Fibroblast of the aortic adventitia (primary cell): ENCODE measurements around the gene SLC2A9. TPM values are rescaled to one million over a fixed set of nuclear protein-coding genes. Genes with fewer than 3 reads are reported as not detected.

Experiments
- DNase-seq: peaks from one replicate; pipeline ENCODE4 v3.0.0-alpha.2; 2010; ENCODE audit warnings: low read depth
- H3K4me3 ChIP-seq: 2 replicates; pipeline ENCODE4 v1.5.1; 2011; ENCODE audit warnings: low read depth, mild to moderate bottlenecking, control low read depth, low read length, moderate library complexity
- total RNA-seq: library from RNA; depleted of rRNA; stranded (reverse); fragments of >200 nt; gene quantifications from 2 replicates; pipeline ENCODE4 v1.2.3, GENCODE V29; 2012; ENCODE audit warnings: low replicate concordance
- TF ChIP-seq, protein P1 (sequence below): IDR thresholded peaks from 2 replicates; pipeline ENCODE4 v1.5.1; 2011; ENCODE audit warnings: mild to moderate bottlenecking, low read length, control low read depth, inconsistent platforms; ENCODE audit not compliant: insufficient read depth

Gene SLC2A9
- total RNA-seq, 1 donor = 0.90 TPM

GRCh38 chr4:10021653-10022023 lies 341 bp upstream of the SLC2A9 start:
- H3K4me3 ChIP-seq = no peak overlapping the region
- TF ChIP-seq, protein P1, sequence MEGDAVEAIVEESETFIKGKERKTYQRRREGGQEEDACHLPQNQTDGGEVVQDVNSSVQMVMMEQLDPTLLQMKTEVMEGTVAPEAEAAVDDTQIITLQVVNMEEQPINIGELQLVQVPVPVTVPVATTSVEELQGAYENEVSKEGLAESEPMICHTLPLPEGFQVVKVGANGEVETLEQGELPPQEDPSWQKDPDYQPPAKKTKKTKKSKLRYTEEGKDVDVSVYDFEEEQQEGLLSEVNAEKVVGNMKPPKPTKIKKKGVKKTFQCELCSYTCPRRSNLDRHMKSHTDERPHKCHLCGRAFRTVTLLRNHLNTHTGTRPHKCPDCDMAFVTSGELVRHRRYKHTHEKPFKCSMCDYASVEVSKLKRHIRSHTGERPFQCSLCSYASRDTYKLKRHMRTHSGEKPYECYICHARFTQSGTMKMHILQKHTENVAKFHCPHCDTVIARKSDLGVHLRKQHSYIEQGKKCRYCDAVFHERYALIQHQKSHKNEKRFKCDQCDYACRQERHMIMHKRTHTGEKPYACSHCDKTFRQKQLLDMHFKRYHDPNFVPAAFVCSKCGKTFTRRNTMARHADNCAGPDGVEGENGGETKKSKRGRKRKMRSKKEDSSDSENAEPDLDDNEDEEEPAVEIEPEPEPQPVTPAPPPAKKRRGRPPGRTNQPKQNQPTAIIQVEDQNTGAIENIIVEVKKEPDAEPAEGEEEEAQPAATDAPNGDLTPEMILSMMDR = no peak
- no peak for DNase-seq

GRCh38 chr4:10020106-10020505 lies 1.2 kb downstream of the SLC2A9 start:
- TF ChIP-seq, protein P1 = no peak
- H3K4me3 ChIP-seq = no peak overlapping the region
- DNase-seq = no peak

- TF ChIP-seq, protein P1 = no peak
- DNase-seq = no peak
- peak overlapping the region; percentile 56 for H3K4me3 ChIP-seq
Measured at GRCh38 chr4:10019521-10020051, 1.7 kb downstream of the SLC2A9 start.

- peak; percentile 95 for DNase-seq
- TF ChIP-seq, protein P1 = peak; percentile 82
- peak overlapping the region; percentile 56 for H3K4me3 ChIP-seq
Measured at GRCh38 chr4:10018818-10019461, 2.4 kb downstream of the SLC2A9 start.

- no peak overlapping the region for H3K4me3 ChIP-seq
- no peak for DNase-seq
- TF ChIP-seq, protein P1 = no peak
Measured at GRCh38 chr4:10017037-10017893, 4.0 kb downstream of the SLC2A9 start.

GRCh38 chr4:10016169-10016568 lies 5.1 kb downstream of the SLC2A9 start:
- TF ChIP-seq, protein P1 = no peak
- DNase-seq = no peak
- no peak overlapping the region for H3K4me3 ChIP-seq
